Stimulated activated CD4-positive, alpha-beta T cell treated with anti-CD3 and anti-CD28 coated beads, Interleukin-15, amount 100 ng/mL, for 24 hours (primary cell): ENCODE measurements around the gene CERS1.

Experiments used
- DNase-seq: peaks from one replicate; pipeline ENCODE4 v3.0.0-alpha.2; 2020

The CERS1 gene

DNA sequence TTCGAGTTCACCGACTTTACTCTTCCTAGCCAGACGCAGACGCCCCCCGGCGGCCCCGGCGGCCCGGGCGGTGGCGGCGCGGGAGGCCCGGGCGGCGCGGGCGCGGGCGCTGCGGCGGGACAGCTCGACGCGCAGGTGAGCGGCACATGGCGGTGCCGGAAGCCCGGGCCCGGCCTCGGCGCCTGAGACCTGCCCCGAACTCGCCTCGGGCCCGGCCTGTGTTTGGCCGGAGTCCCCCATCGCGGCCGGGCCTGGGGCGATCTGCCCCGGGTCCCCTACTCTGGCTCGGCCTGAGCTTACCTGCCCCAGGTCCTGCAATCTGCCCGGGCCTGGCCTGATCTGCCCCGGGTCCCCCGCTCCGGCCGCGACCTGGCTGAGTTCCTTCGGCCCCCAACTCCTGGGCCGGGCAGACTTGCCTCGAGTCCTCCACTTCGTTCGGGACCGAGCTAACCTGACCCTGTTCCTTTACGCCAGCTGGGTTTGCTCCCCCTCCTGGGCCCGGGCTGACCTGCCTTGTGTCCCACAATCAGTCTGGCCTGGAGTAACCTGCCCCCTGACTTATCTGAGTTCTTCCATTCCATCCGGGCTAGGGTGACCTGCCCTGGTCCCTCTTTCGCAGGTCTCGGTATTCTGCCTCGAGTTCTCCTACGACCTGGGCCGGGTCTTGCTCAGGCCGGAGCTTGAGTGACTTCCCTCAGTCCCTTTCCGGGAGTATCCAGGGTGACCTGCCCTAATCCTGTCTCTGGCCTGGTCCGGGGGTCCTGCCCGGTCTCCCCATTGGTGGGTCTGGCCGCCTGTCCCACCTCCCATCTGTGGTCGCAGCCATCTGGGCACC lies 63.4 kb downstream of the CERS1 start:
- DNase-seq, result peak; percentile 43

DNA sequence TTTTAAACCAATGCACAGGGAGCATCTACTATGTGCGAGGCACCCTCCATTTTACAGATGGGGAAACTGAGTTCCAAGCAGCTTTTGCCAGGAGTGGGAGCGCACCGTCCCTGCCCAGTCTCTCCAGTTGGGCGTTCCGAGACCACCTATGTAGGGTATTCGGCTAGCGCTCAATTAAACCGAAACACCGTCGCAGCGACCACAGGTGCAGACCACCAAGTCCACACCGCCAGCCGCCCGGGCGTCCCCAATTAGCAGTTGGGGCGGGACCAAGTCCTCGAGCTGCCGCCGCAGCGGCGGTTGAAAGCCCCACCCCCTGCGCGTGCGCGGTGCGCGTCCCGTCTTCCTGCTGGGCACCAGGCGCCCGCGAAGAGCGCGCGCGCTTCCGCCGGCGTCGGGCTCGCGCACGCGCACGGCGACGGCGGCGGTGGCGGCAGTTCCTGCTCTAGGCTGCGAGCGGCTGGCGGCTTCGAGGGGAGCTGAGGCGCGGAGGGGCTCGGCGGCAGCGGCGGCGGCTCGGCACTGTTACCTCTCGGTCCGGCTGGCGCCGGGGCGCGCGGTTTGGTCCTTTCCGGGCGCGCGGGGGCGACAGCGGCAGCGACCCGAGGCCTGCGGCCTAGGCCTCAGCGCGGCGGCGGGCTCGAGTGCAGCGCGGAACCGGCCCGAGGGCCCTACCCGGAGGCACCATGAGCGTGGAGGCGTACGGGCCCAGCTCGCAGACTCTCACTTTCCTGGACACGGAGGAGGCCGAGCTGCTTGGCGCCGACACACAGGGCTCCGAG lies 64.2 kb downstream of the CERS1 start, which contains the start of gene UPF1:
TSS of gene UPF1 (plus strand) at position 436 of the 782 bp plus-strand sequence. CDS start at position 687, 251 bp downstream.
- peak; percentile 98 for DNase-seq

DNA sequence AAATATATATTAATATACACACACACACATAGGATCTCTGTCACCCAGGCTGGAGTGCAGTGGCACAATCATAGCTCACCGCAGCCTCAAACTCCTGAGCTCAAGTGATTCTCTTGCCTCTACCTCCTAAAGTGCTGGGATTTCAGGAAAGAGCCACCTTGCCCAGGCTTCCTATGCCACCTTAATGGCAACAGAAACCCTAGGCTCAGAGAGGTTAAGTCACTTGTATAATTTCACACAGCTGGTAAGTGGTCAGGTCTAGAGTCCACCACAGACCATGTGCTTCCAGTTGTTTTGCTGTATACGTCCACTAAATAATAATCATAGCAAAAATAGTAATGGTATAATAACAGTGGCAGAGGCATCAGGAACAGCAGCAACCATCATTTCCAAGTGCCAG lies 65.5 kb downstream of the CERS1 start:
- no peak for DNase-seq

DNA sequence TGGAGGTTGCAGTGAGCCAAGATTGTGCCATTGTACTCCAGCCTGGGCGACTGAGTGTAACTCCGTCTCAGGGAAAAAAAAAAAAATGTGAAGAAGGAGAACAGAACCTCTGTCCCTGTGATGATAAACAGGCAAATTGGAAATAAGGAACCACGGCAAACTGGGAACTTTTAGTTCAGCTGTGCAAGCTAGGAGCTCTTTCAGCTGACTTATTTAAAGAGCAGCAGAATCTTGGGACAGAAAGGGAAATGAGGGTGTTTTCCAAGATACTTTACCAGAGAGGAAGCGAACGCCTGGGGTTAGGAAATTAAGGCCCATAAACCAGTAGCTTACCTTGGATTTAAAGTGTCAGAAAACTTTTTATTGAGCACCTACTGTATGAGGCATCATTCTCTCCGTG lies 67.2 kb downstream of the CERS1 start:
- DNase-seq, result no peak
